ENCODE data around the gene MXD4.
A peak's percentile ranks its signal among the peaks of the same experiment; 100 is the strongest.
"Not testable (repeated sequence)": the region's sequence is repeated elsewhere in the genome, so short reads cannot be mapped to it uniquely, and the experiment has no call there.

MXD4 gene

DNA sequence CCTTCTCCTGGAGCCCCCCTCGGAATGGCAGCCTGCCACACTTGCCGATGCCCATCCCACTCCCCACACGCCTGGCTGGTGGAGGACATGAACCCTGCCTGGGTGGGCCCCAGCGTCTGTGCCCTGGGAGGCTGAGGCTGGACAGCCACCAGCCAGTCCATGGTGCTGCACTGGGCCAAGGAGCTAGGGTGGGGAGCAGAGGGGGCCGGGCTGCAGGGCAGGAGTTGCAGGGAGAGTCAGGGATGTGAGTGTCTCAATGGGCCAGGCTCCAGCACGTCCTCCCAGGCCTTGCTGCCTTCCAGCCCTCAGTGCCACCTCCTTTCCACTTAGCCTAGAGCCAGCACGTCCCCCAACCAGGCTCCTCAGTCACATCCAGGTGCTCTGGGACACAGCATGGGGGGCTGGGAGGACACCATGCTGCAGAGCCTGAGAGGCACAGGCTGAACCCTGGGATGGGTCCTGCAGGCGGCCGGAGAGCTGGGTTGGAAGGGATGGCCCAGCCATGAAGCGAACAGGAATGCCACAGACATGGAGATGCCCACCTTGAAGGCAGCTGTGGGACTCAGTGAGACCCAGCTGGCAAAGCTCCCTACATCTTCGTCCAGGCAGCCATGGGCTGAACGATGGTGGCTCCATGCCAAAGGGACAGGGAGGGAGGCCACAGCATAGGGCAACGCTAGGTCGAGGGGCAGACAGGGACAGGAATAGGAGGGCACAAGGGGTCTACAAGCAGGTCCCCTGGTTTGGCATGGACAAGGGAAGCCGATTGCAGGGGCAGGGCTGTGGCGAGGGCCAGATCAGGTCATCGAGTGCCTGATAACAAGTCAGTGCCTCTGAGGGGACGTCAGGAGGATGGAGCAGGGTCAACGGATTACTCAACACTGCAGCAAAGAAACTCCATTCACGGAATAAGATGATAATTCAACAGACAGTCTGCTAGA lies 30.1 kb upstream of the MXD4 start:
- DNase-seq: no peak

DNA sequence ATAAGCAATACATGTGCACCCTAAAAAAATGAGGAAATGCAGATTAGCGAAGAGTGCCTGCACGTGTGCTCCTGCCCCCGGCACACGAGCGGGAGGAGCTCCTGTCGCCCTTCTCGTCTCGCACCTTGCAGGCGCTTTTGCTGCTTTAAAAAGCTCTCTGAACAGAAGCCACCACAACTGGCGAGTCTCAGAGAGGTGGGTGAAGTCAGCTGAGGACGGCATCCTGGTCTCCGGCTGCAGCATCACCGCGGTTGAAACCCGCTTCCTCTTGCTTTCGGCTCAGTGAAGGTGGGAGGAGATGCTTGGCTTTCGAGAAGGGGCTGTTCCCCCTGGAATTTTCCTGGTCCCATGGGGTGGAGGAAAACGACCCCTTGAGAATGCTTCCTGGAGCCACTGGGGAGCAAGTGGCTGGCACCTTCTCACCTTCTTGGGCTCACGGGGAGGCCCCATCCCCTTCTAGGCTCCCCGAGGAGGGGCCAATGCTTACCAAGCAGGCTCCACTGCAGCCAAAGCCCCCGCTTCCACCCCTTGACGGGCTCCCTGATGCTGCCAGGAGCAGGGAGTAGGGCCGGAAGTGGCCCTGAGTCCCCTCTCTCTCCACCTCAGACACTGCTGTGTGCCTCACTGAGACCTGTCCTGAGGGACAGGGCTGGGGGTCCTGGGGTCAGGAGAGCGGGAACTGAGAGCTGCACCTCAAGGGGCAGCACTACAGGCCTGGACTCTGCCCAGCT lies 29.2 kb upstream of the MXD4 start:
- no peak for DNase-seq

DNA sequence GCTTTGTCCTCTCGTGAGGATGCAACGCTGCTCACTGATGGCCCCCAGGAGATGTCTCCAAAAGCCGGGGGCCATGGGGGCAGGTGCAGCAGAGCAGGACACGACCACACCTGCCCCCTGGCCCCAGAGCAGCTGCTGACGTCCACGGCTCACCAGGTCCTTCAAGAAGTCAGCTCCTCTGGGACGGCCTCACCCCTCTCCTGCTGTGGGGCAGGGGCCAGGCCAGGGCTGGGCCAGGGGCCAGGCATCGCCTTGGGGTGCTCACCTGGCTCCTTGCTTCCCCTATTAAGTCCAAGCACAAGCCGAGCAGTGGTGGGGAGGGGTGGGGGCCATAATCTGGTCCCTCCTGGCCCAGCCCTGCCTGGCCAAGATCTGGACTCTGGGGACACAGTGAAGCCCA lies 28.6 kb upstream of the MXD4 start:
- DNase-seq: no peak

DNA sequence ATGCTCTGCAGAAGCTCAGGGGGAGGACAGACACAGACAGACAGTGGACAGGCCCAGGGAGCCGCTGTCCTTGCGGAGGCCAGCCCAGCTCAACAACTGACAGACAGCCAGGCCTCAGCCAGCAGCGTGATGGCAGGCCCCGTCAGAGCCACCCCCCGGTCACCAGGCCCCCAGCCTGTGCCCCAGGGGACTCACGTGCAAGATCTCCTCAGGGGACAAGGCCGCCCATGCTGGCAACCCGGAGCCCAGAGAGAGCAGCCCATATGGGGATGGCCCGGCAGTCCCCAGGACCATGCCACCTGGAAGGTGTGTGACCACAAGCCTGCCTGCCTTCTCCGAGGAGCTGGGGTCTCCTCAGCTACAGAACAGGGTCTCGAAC lies 28.0 kb upstream of the MXD4 start:
- no peak for DNase-seq

DNA sequence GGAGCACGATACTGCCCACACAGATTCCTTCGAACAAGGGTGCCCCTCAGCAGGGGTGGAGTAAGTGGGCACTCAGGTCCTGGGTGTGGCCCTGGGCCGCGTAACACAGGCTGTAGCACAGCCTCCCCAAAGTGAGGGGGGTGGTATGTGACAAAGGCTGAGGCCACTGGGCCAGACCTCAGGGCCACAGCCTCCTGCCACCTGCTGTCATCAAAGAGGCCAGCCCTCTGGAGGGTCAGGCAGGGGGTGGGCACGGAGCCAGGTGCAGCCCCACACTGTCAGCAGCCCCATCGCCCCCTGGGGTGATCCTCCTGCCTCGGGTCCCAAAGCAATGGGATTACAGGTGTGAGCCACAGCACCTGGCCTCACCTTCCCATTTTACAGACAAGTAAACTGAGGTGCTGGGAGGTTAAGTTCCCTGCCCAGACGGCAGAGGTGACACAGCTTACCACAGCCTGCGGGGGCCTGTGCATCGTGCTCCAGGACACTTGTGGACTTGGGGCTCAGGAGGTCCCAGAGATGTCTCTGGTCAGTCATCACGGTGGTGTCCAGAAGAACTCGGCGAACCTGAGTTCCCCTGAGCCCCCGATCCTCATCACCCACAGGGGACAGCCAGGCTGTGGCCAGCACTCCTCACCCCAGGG lies 27.5 kb upstream of the MXD4 start:
- DNase-seq: no peak

DNA sequence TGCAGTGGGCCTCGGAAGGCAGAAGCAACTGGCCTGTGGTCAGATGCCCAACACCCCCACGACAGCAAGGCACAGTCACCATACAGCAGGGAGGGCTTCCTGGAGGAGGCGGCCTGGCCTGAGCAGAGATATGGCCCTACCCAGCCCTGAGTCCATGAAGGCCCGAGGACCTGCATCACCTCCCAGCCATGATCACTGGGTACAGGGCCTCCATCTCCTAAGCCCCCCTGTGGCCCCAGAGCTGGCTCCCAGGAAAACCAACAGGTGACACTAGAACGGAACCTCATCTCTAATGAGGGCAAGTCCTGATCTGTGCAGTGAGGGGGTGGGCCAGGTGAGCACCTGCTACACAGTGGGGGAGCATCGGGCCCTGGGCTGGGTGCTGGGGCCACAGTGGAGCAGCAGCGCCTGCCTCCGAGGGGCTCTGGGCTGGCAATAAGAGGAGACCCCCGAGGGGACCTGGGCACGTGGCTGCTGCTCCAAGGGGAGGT lies 26.2 kb upstream of the MXD4 start:
- DNase-seq: no peak

DNA sequence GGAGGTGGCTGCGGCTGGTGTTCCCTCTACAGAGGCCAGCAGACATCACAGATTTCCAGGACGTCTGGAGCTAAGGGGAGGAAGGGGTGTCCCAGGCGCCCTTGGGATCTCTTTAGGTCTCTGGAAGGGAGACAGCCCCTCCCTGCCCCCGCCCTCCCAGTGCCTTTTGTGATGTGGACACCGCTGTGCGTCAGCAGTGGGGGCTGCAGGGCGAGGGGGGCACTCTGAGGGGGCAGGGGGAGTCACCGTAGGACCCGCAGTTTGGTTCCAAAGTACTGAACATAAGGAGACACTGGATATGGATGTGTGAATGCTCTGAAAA lies 25.6 kb upstream of the MXD4 start:
- DNase-seq: no peak

DNA sequence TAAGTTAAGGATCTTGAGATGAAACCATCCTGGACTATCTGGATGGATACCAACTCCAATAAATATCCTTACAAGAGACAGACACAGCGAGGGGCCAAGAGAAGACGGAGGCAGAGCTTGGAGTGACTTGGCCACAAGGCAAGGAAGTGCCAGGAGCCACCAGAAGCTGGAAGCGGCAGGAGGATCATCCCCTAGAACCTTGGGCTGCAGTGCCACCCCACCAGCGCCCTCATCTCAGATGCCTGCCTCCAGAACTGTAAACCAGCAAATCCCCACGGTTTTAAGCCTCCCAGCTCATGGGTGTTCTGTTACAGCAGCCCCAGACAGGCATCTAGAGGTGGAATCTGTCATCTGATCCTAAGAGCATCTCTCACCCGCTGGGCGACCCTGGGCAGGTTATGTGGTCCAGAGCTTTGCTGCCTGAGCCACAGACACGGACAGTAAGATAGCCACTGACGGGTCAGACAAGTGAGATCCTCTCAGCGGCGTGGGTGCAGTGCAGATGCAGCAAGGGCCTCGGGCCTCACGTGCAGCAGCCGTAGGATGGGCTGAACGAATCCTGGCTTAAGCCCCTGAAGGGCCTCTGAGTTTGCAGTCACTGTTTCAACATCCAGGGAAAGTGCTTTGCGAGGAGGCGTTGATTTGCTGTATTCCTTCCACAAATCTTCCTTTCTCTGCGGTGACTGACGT lies 25.1 kb upstream of the MXD4 start:
- no peak for DNase-seq

DNA sequence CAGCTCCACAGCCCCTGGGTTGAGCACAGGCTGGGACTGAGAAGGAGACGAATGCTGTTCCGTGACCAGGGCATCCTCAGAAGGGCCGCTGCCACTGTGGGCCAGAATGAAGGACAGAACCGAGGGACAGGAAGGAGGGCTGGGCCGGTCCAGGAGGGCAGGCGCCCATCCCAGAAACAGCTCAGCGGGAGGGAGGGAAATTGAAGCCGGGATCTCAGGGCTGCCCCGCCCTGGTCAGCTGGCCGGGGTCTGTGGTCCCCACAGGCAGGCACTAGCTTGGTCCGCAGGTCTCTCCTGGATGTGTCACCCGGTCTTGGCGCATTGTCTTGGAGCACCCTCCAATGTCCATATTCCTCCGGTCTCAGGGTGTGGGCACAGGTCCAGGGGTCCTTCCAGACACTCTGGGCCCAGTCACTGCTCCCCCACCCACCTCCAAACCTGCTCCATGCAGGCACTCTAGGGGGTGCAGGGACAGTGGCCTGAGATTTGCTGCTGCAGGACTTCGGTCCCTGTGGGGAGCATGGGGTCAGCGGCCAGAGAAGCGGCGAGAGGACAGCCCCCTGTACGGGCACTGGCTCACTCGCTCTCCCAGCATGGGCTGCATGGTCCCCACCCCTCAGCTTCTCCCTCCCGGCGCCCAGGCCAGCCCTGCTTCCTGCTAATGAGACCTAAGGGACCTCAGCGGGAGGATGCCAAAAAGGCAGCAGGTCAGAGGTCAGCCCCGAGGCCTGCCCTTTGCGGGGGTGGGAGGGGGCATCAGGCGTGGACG lies 23.9 kb upstream of the MXD4 start:
- no peak for DNase-seq

DNA sequence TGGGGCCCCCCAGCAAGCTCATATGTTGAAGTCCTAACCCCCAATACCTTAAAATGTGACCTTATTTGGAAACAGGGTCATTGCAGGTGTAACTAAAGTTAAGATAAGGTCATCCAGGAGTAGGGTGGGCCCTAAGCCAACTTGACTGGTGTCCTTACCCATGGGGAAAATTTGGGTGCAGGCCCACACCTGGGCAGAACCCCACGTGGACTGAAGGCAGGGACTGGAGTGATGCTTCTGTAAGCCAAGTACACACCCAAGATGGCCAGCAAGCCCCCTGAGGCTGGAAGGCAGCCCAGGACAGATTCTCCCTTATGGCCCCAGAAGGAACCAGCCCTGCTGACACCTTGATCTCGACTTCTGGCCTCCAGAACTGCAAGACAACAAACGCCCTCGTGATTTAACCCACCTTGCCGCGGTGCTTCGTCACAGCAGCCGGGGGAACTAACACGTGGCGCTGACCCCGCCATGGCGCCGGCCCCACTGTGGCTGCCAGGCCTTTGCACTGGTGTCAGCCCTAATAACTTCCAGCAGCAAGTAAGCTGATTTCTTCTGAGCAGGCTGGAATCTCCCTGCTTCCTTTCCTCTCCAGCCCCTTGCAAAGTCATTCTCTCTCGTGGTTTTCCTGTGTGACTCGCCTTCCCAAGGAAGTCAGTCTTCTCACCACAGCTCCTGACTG lies 23.2 kb upstream of the MXD4 start:
- DNase-seq: no peak

DNA sequence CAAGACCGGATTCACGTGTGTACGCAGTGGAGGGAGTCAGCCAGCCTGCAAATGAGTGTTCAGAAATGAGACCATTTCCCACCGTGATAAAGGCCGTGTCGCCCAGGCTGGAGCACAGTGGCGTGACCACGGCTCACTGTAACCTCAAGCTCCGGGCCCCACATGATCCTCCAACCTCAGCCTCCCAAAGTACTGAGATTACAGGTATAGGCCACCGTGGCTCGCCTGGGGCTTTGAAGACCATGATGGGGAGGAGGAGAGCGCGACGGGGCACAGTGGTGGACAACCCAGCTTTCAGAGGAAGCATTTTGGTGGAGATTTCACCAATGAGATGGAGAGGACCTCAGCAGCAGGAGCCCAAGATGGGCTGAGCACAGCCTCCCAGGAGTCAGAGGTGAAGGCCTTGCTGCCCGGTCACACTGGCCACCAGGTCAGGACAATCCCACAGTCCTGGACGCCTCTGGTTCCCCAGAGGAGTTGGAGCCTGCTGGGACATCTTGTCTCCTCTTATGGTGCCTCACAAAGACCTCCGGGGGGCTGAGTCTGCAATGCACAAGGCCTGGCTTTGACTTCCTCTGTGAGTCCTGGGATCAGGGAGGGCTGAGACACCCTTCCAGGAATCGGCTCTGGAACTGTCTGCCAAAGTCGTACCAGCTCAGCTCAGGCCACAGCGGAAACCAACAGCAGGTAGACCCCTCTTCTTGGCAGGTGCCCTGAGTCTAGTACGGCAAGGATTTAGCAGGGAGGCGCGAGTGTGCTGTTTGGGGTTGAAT lies 22.4 kb upstream of the MXD4 start:
- no peak for DNase-seq

DNA sequence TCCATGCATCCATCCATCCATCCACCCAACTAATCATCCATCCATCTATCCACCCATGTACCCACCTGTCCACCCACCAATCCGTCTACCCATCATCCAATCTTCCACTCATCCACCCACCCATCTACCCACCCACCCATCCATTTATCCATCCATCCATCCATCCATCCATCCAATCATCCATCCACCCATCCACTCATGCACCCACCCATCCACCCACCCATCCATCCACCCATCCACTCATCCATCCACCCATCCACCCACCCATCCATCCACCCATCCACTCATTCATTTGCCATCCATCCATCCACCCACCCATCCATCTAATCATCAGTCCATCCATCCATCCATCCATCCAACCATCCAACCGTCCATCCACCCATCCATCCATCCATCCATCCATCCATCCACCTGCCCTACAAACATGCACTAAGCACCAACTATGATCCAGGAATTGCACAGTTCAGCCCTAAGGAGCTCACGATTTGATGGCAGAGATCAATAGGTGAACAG lies 21.3 kb upstream of the MXD4 start:
- no peak for DNase-seq

DNA sequence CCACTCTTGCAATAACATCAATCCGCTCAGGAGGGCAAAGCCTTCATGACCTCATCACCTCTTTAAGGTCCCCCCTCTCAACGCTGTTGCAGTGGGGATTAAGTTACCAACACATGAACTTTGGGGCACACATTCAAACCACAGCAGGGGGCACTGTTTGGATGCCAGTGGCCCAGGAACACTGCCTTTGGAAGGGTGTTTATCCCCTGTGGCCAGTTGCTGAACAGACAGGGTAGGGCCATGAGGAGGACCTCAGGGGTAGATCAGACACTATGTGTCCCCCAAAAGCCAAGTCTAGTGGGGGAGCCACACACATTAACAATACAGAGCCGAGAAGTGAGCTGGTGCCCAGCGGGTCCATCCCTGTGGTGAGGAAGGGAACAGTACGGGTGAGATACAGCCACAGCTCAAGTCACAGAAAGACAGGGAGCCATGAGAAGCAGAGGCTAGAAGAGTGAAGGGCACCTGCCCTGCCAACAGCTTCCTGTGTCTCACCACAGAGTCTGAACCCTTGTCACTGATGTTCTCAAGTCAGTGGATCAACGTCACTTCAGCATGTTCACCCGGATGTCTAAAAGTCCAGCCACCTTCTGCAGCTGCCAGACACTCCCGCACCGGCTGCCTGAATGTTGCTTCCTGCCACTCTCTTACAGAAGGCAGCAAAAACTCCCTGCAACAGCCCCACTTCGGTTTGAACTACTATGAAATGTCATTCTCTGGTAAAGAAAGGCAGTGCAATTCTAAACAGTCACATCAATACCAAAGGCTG lies 19.9 kb upstream of the MXD4 start:
- peak; percentile 13 for DNase-seq

DNA sequence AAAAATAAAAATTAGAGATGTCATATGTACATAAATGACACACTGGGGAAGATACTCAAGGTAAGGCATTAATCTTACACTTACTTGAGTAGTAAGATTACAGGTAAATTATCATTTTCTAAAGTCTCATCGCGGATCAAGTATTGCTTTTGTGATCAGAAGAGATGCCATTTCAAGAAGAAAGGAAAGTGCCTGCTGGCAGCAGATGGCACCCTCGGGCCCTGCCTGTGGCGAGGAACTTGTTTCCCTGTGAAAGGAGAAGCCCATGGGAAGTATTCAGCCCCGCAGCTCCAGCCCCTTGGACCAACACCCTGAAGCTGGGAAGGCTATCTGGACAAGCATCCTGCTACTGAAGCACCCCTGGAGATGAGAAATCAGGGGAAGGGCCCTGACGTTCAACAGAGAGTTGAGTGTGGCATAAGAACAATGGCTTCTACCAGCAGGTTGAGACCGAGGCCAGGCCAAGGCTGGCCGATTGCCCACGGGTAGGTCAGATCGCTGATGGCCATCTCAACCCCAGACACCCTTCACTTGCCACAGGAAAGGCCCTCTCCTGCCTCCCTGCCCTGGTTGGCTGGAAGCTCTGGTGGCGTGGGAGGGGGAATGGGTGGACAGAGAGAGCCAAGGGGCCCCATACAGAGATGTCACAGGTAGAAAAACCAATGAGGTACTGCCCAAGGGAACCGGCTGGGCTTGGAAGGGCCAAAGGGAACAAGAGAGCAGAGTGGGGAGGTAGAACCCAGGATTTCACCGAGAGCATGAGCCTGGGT lies 18.8 kb upstream of the MXD4 start:
- no peak for DNase-seq

DNA sequence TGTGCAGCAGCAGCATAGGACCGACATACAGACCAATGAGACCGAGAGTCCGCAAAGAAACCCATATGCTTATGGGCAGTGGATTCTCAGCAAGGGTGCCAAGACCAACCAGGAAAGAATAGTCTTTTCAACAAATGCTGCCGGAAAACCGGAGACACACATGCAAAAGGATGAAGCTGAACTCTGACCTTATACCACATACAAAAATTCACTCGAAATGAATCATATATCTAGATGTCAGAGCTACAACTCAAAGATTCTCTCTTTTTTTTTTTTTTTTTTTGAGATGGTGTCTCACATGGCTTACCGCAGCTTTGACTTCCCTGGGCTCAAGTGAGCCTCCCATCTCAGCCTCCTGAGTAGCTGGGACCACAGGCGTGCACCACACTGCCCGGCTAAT lies 16.0 kb upstream of the MXD4 start:
- DNase-seq: no peak

DNA sequence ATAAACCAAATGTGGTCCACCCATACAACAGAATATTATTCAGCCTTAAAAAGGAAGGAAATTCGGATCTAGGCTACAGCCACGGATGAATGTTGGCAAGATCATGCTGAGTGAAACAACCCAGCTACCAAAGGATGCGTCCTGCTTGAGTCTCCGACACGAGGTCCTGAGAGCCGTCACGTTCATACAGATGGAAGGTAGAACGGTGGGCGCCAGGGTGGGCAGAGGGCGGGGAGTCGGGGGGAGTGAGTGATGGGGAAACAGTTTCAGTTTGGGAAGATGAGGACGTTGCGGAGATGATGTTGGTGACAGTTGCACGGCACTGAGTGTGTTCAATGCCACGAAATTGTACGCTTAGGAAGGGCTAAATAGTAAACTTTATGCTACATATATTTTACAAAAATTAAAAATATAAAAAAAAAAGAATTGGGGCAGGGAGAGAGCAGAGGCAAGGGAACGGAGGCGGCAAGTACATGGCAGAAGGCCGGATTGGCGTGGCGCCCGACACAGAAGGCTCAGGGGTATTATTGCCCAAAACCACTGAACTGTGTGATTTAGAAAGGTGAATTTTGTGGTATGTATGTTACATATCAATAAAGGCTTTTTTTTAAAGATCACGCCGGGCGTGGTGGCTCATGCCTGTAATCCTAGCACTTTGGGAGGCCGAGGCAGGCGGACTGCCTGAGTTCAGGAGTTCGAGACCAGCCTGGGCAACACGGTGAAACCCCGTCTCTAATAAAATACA lies 14.8 kb upstream of the MXD4 start:
- no peak for DNase-seq

DNA sequence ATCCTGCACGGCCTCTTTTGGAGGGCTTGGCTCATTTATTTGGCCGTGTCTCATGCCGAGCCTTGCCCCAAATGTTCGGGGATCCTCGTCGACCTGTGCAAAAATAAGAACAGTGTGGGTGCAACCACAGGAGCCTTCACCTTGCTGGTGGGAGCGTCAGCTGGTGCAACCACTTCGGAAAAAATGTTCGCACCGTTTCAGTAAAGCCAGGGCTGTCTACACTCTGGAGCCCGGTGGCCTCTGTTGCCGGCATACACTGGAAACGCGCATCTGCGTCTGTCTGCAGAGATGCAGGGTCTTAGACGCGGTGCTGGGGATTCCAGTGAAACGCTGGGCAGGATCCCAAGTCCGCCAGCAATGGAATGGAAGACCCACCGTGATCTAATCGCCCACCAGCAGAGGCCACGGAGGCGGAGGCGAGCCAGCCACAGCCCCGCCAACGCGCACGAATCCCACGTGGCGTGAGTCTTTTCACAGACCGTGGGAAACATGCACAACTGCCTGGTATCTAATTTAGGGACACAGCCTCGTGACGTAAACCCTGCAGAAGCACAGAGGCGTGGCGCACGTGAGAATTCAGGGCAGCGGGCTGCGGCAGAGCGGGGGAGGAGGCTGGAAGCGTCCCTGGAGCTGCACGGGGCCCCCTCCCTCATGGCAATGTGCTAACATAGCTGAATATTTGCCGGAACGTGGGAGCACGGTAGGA lies 13.8 kb upstream of the MXD4 start:
- no peak for DNase-seq

DNA sequence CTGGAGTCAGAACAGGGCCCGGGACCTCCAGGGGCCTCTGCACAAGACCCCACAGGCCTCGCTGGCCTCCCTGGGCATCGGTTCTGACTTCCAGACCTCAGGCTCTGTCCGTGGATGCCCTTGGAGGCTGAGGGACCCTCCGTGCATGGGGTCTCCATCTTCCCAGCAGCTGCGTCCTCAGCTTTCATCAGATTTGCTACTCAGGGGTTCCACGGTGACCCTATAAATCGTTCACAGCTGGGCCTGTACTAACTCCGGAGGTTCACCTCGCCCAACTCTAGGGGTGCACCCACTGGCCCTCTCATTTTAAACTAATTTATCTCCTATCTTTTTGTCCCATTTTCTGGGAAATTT lies 13.1 kb upstream of the MXD4 start:
- not testable (repeated sequence) for DNase-seq

Measured in SHP77 treated with DMSO at 0.1 percent for 48 hours (cell line).